Measurements from ENCODE around the gene OSBPL3.
A peak's percentile ranks its signal among the peaks of the same experiment; 100 is the strongest.

The OSBPL3 gene

DNA sequence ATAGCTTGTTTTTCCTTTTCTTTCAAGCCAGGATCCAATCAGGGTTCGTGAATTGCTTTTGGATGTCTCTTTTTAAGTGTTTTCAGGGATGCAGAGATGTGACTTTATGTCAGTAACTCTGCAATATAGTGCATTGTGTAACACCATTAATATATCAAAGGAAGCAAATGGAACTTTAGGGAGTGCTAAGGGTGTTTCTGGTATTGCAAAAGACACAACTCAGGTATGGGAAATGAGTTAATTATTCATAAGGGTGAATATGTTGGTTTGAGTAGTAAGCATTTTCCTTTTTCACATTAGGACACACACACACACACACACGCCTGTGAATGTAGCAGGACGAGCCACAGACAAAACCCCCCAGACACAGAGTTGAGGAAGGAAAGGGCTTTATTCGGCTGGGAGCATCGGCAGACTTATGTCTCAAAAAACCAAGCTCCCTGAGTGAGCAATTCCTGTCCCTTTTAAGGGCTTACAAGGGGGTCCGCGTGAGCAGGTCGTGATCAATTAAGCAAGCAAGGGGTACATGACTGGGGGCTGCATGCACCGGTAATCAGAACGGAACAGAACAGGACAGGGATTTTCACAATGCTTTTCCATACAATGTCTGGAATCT lies 190.9 kb downstream of the OSBPL3 start:
- no peak for DNase-seq

DNA sequence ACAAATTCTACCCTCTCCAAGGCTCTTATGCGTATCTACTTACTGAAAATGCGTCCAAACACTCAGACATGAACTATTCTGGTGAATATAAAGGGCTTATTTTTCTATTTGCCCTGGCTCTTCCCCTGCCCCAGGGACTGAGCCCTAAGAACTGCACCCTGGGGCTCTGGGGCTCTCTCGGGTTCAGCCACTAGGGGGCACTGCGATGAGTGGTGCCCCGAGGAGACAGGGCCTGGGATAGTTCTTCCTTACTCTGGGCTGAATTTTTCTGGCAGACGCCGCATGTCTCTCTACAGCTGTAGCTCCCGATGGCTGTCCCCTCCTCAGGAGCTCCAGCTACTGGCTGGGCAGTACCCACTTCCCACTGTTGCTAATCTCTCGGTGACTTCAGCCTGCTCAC lies 191.9 kb downstream of the OSBPL3 start:
- no peak for DNase-seq

DNA sequence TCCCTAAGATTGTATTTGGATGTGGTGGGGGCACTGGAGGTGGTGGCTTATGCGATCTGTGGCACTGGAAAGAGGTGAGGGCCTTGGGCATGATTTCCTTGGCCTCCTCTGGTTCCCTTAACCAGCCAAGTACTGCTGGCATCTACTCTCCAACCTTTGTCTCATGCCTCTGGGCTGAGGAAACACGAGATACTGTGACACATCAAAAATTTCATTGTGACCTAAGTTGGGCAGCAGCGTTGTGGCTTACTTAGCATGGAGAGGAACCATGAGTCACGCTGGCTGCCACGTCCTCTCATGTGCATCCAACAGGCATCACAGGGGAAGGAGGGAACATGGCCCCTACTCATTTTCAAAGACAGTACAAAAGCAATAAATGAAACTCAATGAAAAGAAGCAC lies 193.0 kb downstream of the OSBPL3 start:
- DNase-seq = peak; percentile 51

DNA sequence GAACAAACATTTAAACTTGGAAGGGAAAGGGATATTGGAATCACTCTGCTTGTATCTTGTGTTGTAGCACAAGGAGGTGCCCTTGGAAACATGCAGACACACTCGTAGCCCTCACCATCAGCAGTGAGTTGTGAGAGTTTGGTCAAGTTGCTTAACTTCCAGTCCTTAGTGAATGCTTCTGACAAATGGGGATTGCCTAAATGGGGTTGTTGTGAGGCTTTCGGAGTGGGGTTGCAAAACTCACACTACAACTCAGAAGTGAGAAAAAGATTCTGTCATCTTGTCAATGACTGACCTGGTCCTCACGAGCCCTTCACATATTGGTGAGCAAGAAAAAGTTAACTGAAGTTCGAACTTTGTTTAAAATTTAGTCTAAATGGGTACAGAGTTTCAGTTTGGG lies 193.7 kb downstream of the OSBPL3 start:
- no peak for DNase-seq

DNA sequence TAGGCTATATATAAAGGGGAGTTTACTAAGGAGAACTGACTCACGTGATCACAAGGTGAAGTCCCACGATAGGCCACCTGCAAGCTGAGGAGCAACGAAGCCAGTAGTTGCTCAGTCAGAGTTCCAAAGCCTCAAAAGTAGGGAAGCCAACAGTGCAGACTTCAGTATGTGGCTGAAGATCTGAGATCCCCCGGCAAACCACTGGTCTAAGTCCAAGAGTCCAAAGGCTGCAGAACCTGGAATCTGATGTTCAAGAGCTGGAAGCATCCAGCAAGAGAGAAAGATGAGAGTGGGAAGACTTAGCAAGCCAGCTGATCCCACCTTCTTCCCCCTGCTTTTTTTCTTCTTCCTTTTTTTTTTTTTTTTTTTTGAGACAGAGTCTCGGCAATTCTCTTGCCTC lies 195.7 kb downstream of the OSBPL3 start:
- DNase-seq = no peak

DNA sequence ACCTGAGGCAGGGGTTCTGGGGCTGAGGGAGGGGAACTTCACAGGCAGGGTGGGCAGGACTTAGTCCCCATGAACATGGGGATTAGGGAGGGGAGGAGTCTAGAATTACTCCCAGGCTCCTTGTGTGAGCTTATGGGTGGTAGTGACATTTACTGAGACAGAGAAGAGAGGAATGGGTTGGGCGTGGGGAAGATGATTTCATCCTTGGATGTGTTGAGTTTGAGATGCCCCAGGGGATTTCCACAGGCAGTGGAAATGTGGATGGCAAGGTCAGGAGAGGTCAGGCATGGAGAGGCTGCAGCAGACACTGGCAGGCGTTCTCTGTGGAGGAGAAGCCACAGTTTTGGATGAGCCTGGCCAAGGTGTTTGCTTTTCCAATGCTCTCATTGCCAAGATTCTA lies 196.3 kb downstream of the OSBPL3 start:
- no peak for DNase-seq

DNA sequence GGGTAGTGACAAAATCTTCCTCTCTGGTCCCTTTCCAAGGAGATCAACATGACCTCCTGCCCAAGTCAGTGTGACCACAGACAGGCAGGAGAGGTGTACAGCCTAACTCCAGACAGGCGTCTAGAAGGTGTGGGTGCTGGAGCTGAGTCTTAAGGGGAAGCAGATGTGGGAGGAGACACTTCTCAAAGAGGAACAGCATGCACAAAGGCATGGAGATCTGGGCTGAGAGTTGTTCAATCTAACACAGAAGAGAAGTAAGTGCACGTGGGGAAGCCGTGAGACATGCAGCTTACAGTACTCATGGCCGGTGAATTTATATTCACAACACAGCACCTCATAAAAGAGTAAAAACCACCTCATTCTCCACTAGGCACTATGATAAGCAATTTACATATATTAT lies 198.9 kb downstream of the OSBPL3 start:
- DNase-seq = no peak

DNA sequence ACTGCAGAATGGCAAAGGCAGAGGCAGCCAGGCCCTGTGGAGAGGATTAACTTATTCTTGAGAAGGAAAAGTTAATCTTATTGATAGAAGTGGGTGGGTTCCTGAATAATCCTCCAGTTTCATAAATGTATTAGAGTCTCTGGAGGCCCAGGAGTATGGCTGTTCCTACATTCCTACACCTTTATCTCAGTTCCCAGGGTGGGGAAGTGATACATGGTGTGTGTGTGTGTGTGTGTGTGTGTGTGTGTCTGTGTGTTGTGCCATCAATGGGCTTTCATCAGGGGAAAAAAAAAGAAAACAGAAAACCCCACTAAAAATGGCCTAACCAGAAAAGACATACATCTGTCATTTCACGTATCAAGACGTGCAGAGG lies 200.7 kb downstream of the OSBPL3 start:
- no peak for DNase-seq

DNA sequence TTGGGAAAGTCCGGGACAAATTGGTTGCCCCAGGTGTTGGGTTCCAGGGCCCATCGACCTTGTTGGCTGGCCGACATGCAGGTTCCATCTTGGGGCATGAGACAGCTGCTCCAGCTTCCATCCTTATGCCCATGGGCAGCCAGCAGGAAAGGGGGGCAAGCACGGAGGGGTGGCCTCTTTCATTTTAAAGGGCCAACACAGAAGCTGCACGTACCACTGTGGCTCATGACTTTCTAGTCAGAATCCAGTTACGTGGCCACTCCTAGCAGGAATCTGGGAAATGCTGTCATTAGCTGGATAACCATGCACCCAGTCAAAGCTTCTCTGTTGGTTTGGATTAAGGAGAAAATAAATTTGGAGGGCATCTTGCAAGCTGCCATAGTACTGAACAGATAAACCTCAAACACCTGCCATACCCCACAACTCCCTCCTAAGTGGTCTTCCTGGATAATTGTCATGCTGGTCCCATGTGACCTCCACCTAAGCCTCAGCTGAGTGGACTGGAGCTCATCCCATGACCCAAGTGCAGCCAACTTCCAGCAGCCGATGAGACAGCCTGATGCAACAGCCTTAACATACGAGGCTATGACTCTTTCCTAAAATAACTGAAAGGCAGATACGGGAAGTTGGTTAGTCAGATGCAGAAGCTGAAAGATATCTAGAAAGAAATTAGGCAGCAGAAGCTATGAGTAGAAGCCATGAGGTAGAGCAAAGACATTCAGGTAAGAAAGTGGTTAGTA lies 201.3 kb downstream of the OSBPL3 start:
- peak; percentile 38 for DNase-seq

DNA sequence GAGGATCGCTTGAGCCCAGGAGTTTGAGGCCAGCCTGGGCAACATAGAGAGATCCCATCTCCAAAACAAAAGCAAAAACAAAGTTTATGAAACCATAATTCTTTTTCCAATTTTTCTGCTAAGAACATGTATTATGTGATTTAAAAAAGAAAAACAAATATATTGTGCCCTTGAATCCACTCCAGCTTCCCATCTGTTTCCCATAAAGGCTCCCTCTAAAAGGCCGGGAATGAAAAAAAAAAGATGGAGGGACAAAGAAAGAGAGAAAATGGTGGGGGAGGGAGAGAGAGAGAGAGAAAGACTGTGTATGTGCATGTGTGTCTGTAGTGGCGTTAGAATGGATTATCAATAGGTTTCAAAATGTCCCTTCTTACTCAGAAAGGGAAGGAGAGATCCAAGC lies 202.2 kb downstream of the OSBPL3 start:
- DNase-seq = no peak

DNA sequence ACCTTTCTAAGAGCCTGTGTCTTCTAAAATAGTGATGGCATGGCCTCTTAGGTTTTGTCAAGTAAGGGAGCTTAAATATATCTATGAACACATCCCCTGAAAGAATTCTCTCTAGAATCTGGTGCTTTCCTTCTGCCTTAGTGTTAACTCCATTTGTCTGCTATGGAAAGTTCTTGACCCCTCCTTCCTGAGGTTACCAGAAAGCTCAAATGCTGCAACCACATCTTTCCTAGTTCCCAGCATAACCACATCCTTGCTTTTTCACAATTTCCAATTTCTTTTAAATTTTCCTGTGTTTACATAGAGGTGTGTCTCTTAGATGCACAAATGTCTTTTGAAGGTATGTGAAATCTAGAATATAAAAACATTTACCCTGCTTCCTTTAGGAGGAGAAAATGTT lies 206.3 kb downstream of the OSBPL3 start:
- DNase-seq = no peak

DNA sequence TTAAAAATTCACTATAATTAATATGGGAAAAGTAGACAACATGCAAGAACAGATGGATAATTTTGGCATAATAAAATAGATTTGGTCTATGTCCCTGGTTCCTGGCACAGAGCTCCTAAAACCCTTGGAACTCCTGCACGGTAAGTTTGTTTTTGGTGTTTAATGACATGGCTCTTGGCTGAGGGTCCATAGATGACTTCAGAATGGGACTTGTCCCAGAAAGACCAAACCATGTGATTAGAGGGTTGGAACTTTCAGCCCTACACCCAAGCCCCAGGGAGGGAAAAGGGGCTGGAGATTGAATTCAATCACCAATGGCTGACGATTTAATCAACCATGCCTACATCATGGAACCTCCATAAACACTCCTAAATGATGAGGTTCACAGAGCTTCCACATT lies 210.1 kb downstream of the OSBPL3 start:
- no peak for DNase-seq

DNA sequence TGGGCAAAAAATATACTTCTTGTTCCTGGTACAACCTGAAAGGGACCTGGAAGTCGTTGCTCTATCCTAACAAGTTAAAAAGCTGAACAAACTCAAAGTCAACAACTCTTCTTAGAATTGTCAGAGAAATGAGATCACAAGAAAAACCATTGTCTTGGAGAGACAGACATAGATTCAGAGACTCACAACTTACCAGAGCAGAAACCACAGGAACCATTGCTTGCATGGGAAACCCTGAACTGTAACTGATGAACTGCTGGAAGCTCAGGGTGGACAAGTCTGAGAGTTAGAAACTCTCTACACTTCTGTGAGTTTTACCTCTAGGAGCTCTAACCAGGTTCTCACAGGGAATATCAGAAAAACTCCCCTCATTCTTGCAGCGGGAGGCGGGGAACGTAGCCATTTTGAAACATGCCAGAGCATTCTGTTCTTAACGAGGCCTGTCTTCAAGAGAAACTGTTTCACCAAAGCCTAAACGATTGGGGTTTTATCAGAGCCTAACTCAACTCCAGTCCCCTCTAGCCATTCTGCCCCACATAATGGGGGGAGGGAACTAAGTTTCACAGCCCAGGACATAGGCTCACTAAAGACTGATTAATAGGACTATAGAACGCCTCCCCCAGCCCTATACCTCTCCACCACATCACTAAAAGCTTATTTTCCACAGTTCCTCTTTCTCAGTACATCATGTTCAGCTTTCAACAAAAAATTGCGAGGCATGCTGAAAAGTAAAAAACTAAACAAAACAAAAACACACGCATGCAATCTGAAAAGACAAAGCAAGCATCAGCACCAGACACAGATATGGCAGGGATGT lies 210.8 kb downstream of the OSBPL3 start:
- no peak for DNase-seq

DNA sequence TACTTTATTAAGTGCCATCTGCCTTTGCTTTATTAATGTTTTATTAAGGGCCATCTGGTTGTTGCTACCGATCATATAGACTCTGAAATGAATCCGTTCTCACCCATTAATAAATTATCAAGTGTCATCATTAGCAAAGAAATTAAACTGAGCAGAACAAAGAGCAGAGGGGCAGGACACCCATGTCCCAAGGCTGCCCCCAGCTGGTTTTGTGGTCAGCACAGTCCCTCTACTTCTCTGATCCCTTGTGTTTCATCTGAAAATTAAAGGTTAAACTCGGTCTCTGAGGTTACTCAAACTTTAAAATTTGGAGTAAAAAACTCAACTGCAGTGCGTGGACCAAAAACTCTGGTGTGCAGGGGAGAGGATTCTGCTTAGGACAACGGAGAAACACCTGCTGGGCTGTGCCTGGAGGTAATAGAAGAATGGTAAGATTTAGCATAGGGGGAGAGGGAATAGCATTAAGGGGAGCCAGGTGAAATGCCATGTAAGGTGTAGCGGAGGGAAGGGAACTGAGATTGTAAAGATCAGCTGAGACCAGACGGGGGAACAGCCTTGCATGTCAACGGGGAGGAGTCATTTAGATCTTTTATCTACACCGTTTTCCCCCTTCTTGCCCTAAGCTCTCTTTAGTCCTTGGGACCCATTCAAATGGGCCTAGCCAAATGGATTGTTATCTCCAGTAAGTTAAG lies 212.0 kb downstream of the OSBPL3 start:
- DNase-seq = no peak

DNA sequence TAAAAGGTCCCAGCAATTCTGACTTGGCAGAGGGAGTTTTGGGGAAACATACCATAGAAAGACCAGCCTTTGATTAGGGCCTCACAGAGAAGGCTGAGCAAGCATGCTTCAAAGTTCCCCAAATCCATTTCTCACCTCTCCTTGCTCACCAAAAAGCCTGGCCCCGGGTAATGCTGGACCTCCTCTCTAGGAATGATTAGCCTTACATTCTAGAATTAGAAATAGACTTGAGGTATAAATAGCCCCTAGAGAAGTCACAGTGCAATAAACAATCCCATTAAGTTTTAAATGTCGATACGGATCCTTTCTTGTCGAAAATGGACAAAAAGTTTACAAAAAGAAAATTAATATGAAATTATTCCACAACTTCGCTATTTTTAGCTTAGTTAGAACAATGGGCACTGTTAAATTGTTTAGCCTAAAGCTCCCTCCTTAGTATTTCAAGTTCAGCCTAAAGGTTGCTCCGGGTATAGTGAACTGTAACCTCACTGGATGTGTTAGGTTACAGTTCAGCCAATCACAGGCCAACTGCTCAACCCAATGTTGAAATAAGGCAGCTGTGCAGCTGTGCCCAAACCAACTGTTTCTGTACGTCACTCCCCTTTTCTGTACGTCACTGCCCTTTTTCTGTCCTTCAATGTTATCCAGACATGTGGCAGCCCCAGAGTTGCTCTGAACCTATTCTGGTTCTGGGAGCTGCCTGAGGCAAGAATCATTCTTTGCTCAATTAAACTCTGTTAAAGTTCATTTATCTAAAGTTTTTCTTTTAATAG lies 214.8 kb downstream of the OSBPL3 start:
- DNase-seq = no peak

DNA sequence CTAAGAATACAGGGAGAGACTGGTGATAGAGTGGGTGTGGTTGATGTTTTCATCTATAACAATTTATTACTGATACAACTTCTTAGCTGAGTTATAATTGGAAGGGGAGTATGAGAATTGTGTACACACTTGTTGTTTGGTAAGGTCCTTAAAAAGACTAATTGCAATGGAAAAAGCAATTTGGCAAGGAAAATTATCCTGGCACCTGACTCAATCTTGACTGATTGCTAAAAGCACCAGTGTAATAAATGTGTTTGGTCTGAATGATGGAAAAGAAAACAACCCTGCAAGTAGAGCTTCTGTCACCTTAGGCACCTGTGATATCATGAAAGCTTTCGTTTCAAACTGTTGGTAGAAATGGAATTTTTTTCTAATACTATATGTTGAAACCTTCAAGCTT lies 216.0 kb downstream of the OSBPL3 start:
- DNase-seq = no peak

DNA sequence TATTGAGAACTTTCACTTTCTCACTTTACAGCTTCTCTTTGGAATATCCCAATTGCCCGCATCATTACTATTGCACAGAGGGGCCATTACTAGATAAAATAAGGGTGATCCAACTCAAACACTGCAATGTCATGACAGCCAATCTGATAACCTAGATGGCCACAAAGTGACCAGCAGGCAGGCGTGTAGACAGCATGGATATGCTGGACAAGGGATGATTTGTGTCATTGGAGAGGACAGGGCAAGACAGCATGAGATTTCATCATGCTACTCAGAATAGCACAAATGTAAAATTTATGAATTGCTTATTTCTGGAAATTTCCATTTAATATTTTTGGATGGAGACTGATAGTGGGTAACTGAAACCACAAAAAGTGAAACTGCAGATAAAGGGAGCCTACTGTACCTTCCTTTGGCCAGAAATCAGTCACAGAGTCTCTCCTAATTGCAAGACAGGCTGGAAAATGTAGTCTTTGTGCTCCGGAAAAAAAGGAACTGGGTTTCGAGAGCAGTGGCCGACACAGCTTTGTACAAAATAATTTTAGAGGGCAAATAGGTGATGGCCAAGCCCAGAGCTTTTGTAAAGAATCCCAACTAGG lies 216.6 kb downstream of the OSBPL3 start:
- DNase-seq = no peak

DNA sequence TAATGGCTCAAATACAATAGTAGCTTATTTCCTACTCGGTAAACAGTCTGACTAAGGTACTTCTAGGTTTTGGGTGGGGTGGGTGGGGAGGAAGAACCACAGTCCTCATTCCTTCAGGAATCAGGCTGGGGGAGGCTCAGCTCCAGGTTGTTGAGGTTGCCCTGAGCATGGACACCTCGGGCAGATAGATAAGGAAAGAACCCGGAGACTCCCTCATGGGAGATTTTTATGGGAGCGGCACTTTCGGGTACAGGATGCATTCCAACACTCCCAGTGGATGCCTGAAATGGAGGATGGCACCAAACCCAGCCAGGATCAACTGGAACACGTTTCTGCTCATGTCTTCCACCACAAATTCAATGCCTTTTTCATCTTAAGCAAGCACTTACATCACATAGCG lies 217.2 kb downstream of the OSBPL3 start:
- no peak for DNase-seq

DNA sequence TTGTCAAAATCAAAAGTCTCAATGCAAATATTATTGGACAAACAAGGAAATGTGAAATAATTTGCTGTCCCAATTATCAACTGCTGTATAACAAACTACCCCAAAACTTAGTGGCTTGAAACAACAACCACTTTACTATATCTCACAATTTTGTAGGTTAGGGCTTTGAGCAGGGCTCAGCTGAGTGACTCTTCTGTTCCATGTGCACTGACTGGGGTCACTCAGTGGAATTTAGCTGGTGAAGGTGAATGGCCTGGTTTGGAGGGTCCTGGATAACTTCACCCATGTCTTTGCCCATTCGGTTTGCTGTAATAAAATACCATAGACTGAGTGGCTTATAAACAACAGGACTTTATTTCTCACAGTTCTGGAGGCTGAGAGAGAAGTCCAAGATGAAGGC lies 219.0 kb downstream of the OSBPL3 start:
- no peak for DNase-seq

DNA sequence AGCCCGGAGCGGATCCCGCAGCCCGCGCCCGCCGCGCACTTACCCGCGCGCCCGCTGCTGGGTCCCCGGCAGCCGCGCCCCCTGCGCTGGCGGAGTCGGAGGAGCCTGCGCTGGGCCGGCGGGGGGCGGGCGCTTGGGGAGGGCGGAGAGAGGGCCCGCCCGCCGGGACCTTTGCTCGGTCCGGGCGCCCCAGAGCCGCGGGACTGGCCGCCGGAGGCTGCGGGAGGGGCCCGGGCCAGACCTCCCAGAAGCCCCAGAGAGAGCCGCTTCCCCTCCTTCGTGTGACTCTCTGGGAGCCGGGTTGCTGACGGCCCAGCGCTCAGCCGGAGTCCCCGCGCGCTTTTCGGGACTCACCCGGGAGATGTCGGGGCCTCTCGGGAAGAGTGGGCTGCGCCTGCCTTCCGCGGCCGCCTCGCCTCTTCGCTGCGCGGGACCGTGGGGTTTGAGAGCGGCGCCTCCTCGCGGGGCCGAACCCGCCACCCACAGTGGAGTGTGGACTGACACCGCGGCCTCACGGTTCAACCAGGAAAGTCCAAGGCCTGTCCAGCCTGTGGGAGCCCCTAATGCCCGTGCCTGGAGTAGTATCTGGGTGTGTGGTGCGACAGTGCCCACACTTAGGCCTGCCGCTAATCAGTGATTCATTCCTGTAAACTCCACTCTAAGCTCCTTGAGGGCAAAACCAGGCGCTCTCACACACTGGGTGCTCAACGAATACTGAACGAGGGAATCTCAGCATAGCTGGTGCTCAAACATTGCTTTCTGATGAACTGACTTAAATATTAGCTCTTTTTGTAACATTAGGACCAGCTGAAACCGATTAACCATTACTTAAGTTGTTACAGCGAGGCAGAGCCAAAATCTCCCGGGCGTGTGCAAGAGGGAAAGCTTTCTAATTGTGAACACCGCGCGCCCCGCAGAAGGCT lies 222.4 kb downstream of the OSBPL3 start, which contains the start of gene GSDME:
TSS of gene GSDME (minus strand) at position 112 of the 923 bp plus-strand sequence. CDS start 7,690 bp downstream, outside the sequence.
- peak; percentile 43 for DNase-seq

All from activated CD4-positive, alpha-beta T cell treated with anti-CD3 and anti-CD28 coated beads, Interleukin-2, Interleukin-6, amounts not matched to agents 100 ng/mL and 50 ng/mL, durations not matched to agents 16 hours and 8 hours (primary cell).